T-helper 22 cell (primary cell): ENCODE data around the gene OR52K2.
"Not testable (repeated sequence)": the region's sequence is repeated elsewhere in the genome, so short reads cannot be mapped to it uniquely, and the experiment has no call there.

ENCODE experiments used
- DNase-seq: peaks from one replicate; pipeline ENCODE4 v3.0.0-alpha.2; 2020; ENCODE audit warnings: low read depth

OR52K2 gene

DNA sequence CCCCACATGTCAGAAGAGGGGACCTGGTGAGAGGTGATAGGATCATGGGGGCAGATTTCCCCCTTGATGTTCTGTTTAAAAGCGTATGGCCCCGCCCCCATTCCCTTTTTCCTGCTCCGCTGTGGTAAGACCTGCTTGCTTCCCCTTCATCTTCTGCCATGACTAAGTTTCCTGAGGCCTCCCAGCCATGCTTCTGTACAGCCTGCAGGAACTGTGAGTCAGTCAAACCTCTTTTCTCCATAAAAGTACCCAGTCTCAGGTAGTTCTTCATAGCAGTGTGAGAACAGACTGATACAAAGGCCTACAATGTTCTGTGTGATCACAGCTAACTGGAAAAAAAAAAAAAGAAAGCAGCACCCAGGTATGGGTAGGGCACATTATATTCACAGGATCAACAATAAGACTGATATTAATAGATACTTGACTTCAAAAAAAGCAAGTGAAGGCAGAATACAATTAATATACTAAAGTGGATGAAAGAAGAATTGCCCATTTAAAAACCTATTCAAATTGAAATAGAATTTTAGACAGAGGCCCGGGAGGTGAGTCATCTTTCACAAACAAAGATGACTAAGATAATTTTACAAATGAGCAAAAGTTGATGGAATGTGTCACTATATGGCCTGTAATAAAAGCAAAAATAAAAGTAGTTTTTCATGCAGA lies 31.6 kb downstream of the OR52K2 start:
- DNase-seq: no peak

DNA sequence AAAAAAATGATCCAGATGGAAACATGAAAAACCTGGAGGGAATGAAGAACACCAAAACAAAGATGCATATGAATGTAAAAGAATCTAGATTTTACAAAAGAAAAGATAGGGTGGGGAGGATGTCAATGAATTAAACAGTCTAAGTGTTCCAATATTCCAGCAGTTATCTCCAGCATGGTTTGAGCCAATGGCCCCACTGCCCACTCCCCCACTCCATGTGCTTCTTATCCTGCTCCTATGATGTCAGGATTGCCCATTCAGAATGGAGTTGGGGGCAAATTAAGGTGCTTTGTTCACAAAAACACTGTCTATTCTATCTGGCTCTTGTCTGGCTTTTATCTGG lies 32.1 kb downstream of the OR52K2 start:
- no peak for DNase-seq

DNA sequence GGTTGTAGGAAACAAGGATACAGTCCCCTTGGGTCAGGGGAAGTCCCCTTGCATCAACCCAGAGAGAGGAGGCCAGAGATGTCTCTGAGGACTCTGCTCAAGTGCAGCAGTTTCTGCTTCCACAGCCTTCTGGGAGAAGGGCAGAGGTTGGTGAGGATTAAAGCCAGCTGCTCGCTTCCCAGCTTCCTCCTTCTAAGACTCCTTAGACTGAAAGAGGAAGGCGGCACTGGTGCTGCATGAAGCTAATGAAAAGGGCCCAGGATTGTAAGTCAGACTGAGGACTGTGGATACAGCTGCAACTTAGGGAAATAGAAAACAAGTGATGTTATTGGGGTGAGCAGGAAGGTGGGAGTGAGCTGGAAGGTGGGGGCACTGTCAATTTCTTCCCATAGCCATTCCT lies 33.4 kb downstream of the OR52K2 start, which contains the start of gene OR52K1:
Gene OR52K1 (plus strand): TSS at position 202 of the 400 bp plus-strand sequence. CDS start 6,255 bp downstream, outside the sequence.
- no peak for DNase-seq

DNA sequence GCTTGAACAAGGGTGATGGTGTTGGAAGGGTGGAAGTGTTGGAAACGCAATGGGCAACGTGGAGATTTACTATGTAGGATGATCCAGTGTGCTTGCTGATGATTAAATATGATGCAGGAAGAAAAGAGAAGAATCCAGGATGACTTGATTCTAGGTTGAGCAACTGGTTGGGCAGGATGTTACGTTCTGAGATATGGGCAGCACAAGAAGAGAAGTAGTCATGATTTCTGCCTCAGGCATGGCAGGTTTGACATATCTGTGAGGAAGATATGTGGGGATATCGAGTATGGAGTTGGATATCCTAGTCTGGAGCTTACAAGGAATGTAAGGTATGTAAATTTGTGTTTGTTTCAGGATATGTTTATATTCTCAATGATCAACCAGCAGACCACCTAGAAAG lies 35.2 kb downstream of the OR52K2 start:
- DNase-seq: no peak

DNA sequence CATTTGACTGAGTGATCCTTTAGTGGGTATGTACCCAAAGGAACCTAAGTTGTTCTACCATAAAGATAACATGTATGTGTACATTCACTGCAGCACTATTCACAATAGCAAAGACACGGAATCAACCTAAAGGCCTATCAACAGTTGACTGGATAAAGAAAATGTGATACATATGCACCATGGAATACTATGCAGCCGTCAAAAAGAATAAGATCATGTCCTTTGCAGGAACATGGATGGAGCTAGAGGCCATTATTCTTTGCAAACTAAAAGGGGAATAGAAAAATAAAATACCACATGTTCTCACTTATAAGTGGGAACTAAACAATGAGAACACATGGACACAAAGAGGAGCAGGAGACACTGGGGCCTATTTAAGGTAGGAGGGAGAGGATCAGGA lies 42.3 kb downstream of the OR52K2 start:
- DNase-seq: not testable (repeated sequence)

DNA sequence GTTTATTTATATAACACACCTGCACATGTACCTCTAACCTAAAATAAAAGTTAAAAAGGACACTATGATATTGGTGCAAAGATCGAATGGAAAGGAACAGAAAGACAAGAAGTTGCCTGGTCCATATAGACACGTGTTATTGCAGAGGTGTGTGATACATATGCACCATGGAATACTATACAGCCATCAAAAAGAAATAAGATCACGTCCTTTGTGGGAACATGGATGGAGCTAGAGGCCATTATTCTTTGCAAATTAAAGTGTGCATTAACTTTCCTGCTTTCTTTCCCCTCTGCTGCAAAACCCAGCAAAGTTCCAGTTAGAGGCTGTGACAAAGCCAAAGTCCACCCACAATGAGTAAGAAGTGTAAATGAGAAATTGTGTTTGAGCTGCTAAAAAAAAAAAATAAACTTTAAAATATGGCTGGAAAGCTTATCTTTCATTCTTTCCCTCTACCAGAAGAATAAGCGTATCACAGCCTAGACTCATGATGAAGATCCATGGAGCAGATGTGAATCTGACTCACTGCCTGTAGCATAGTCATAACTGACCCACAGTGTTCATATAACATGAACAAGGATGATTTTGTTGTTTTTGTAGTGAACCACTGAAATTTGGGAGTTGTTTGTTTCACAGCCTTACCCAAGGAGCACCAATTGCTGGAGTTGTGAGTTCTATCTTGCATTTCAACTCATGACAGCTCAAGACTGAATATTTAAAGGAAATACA lies 42.9 kb downstream of the OR52K2 start:
- DNase-seq: no peak

DNA sequence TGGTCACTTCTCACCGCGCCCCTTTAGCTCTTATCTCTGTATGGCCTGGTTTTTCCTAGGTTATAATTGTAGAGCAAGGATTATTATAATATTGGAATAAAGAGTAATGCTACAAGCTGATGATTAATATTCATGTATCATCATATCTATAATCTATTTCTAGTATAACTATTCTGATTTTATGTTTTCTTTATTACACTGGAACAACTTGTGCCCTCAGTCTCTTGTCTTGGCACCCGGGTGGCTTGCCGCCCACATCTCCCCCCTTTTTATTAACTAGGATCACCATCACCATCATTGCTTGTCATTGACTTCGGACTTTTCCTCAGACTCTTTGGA lies 44.4 kb downstream of the OR52K2 start:
- DNase-seq: no peak

DNA sequence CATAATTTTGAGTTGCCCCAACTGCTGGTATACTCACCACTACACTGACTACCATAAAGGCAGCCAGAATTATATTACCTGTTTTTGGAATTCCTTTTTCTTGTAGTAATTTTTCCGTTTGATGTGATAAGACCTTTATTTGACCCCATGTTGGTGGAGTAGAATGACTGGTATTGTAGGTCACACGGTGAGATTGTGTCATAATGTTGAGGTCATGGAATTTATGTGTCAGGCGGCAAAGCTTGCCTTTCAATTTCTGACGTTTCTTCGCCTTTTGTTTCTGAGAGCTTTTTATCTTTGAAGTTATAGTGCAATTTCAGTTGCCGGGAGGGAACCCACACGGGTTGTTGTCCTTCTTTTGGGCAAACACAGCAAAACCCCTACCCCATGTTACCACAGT lies 46.4 kb downstream of the OR52K2 start:
- DNase-seq: no peak

DNA sequence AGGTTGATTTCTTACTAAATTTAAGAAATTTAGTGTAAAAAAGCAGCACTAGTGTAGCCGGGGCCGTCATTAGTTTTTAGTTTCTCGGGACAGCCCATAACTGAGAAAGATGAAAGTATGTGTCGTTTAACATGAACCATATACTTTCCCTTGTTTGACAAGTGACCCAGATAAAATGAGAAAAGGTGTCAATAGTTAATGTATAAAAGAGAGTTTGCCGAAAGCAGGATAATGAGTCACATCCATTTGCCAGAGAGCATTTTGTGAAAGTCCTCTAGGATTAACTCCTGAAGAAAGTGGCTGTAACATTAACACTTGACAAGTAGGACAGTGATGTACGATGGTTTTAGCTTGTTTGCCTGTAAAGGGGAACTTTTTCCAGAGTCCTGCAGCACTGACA lies 46.9 kb downstream of the OR52K2 start:
- no peak for DNase-seq

DNA sequence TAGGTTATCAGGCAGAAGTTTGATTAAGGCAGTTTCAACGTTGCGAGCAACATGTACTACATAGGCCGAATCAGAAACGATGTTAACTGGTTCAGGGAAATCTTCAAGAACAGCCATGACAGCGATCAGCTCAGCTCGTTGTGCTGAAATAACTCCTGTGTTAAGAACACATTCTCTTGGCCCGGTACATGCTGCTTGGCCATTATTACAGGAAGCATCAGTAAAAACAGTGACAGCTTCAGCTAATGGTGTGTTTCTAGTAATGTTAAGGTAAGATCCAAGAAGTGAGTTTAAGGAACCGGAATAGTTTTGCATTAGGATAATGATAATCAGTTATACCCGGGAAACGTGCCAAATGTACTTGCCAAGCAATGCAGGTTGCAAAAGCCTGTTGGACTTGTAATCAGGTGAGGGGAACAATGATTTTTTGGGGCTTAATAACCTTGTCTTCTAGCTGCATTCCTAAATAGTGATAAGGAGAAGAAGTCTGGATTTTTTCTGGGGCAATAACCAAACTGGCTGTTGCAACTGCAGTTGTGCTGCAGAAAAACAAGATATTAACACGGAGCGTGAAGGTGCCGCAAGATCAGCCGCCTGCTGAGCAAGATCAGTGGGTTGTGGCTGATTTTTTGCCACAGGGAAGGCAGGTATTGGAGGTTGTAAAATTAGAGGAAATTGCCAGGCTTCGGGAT lies 47.6 kb downstream of the OR52K2 start:
- DNase-seq: no peak
